PC-9 (cell line): ENCODE data around the gene DYSF.

Experiments
- CTCF ChIP-seq: fragments of 200-600 bp; sonication (generic); conservative IDR thresholded peaks from 2 replicates; pipeline ENCODE4 v1.6.1; 2017; ENCODE audit warnings: mixed run types, antibody characterized with exemption, mild to moderate bottlenecking, moderate library complexity
- EZH2 ChIP-seq: fragments of 200-600 bp; sonication (generic); IDR thresholded peaks from 2 replicates; pipeline ENCODE4 v1.8.0; 2017; ENCODE audit warnings: antibody characterized with exemption, low read depth

- TF ChIP-seq CTCF (no peak), EZH2 (no peak)
Observed at GRCh38 chr2:71494523-71495155, 41.3 kb downstream of the DYSF start.
